H9 (cell line): Measurements from ENCODE around the gene ZNF585A. TPM values are rescaled to one million over a fixed set of nuclear protein-coding genes. Genes with fewer than 3 reads are reported as not detected.
"Not testable (repeated sequence)": the region's sequence is repeated elsewhere in the genome, so short reads cannot be mapped to it uniquely, and the experiment has no call there.

ENCODE experiments used
- DNase-seq: peaks from one replicate; pipeline ENCODE4 v3.0.0-alpha.2; 2017
- H2AFZ ChIP-seq: one replicate; pipeline ENCODE4 v1.6.1; 2013; ENCODE audit warnings: mild to moderate bottlenecking, low read length, control low read depth, moderate library complexity
- H2AK5ac ChIP-seq: 2 replicates; pipeline ENCODE4 v1.6.1; 2013; ENCODE audit warnings: low read length, control low read depth, mixed read lengths; ENCODE audit not compliant: insufficient read length
- H2BK120ac ChIP-seq: one replicate; pipeline ENCODE4 v1.6.1; 2013; ENCODE audit warnings: low read depth, mild to moderate bottlenecking, low read length, control low read depth, inconsistent platforms; ENCODE audit not compliant: poor library complexity, severe bottlenecking
- H2BK12ac ChIP-seq: 2 replicates; pipeline ENCODE4 v1.6.1; 2013; ENCODE audit warnings: low read length, control low read depth, mixed read lengths, low read depth; ENCODE audit not compliant: insufficient read length
- H2BK15ac ChIP-seq: 2 replicates; pipeline ENCODE4 v1.6.1; 2013; ENCODE audit warnings: low read depth, low read length, control low read depth
- H2BK20ac ChIP-seq: one replicate; pipeline ENCODE4 v1.6.1; 2013; ENCODE audit warnings: low read depth, mild to moderate bottlenecking, low read length, control low read depth, inconsistent platforms; ENCODE audit not compliant: poor library complexity, severe bottlenecking
- H2BK5ac ChIP-seq: 2 replicates; pipeline ENCODE4 v1.6.1; 2013; ENCODE audit warnings: low read length, control low read depth, mixed read lengths; ENCODE audit not compliant: insufficient read length
- H3K14ac ChIP-seq: 2 replicates; pipeline ENCODE4 v1.6.1; 2013; ENCODE audit warnings: low read length, control low read depth; ENCODE audit not compliant: insufficient read depth
- H3K18ac ChIP-seq: 2 replicates; pipeline ENCODE4 v1.6.1; 2013; ENCODE audit warnings: low read depth, mild to moderate bottlenecking, mixed read lengths, low read length, control low read depth; ENCODE audit not compliant: insufficient read length
- H3K23ac ChIP-seq: 2 replicates; pipeline ENCODE4 v1.6.1; 2013; ENCODE audit warnings: low read length, control low read depth, mixed read lengths, low read depth; ENCODE audit not compliant: insufficient read length
- H3K23me2 ChIP-seq: 2 replicates; pipeline ENCODE4 v1.6.1; 2013; ENCODE audit warnings: low read depth, mild to moderate bottlenecking, mixed read lengths, low read length, control low read depth; ENCODE audit not compliant: insufficient read length, poor library complexity, severe bottlenecking
- H3K27ac ChIP-seq: 2 replicates; pipeline ENCODE4 v1.5.1; 2013; ENCODE audit warnings: low read length, control low read depth, mixed read lengths, low read depth; ENCODE audit not compliant: insufficient read length
- H3K27me3 ChIP-seq: 2 replicates; pipeline ENCODE4 v1.6.1; 2013; ENCODE audit warnings: low read length, control low read depth, inconsistent platforms; ENCODE audit not compliant: insufficient read depth
- H3K4ac ChIP-seq: 2 replicates; pipeline ENCODE4 v1.6.1; 2013; ENCODE audit warnings: low read depth, mild to moderate bottlenecking, control low read depth, inconsistent platforms, low read length, moderate library complexity
- H3K4me1 ChIP-seq: 2 replicates; pipeline ENCODE4 v1.6.1; 2013; ENCODE audit warnings: low read length, control low read depth, inconsistent platforms; ENCODE audit not compliant: insufficient read depth
- H3K4me2 ChIP-seq: 2 replicates; pipeline ENCODE4 v1.6.1; 2013; ENCODE audit warnings: low read length, control low read depth, mixed read lengths; ENCODE audit not compliant: insufficient read length, insufficient read depth
- H3K56ac ChIP-seq: 2 replicates; pipeline ENCODE4 v1.6.1; 2013; ENCODE audit warnings: low read depth, mild to moderate bottlenecking, mixed read lengths, low read length, control low read depth; ENCODE audit not compliant: insufficient read length
- H3K79me1 ChIP-seq: 2 replicates; pipeline ENCODE4 v1.6.1; 2013; ENCODE audit warnings: low read depth, mild to moderate bottlenecking, moderate library complexity, low read length, control low read depth, inconsistent platforms; ENCODE audit not compliant: insufficient read depth, poor library complexity, severe bottlenecking
- H3K79me2 ChIP-seq: 2 replicates; pipeline ENCODE4 v1.6.1; 2013; ENCODE audit warnings: low read length, control low read depth, inconsistent platforms; ENCODE audit not compliant: insufficient read depth
- H3K9ac ChIP-seq: 2 replicates; pipeline ENCODE4 v1.6.1; 2013; ENCODE audit warnings: low read length, control low read depth, mixed read lengths; ENCODE audit not compliant: insufficient read length; ENCODE audit errors: extremely low read depth
- H3K9me3 ChIP-seq: one replicate; pipeline ENCODE4 v1.6.1; 2013; ENCODE audit warnings: low read depth, low read length, inconsistent platforms; ENCODE audit not compliant: control insufficient read depth
- H3T11ph ChIP-seq: one replicate; pipeline ENCODE4 v1.6.1; 2013; ENCODE audit warnings: mild to moderate bottlenecking, low read length, control low read depth, inconsistent platforms
- H4K20me1 ChIP-seq: one replicate; pipeline ENCODE4 v1.6.1; 2013; ENCODE audit not compliant: control insufficient read depth, insufficient read length, insufficient read depth
- H4K5ac ChIP-seq: 2 replicates; pipeline ENCODE4 v1.6.1; 2013; ENCODE audit warnings: low read depth, mild to moderate bottlenecking, mixed read lengths, low read length, control low read depth; ENCODE audit not compliant: insufficient read length
- H4K8ac ChIP-seq: replicated peaks from 2 replicates; pipeline ENCODE4 v1.6.1; 2013; ENCODE audit warnings: low read length, control low read depth, mixed read lengths, low read depth; ENCODE audit not compliant: insufficient read length
- H4K91ac ChIP-seq: 2 replicates; pipeline ENCODE4 v1.6.1; 2013; ENCODE audit warnings: low read depth, mild to moderate bottlenecking, moderate library complexity, mixed read lengths, low read length, control low read depth; ENCODE audit not compliant: insufficient read length
- H3K27ac Mint-ChIP-seq, 3 experiments: 2 replicates in 2 of 3; 3 replicates in 1 of 3; pipeline ENCODE4 v1.8.0; 2020 to 2021; ENCODE audit warnings: mixed read lengths in 3 of 3, mild to moderate bottlenecking in 1 of 3, moderate library complexity in 1 of 3
- H3K27me3 Mint-ChIP-seq: 2 replicates; pipeline ENCODE4 v1.8.0; 2021; ENCODE audit warnings: low read depth, mild to moderate bottlenecking, moderate library complexity, mixed read lengths
- H3K36me3 Mint-ChIP-seq, 3 experiments: 2 replicates in 2 of 3; 3 replicates in 1 of 3; pipeline ENCODE4 v1.8.0; 2020 to 2021; ENCODE audit warnings: low read depth in 3 of 3, mixed read lengths in 3 of 3; ENCODE audit not compliant: insufficient read depth in 1 of 3
- H3K4me1 Mint-ChIP-seq, 2 experiments: 2 replicates each; pipeline ENCODE4 v1.8.0; 2020; ENCODE audit warnings: mixed read lengths in 2 of 2
- H3K4me3 Mint-ChIP-seq, 2 experiments: 2 replicates in 1 of 2; 3 replicates in 1 of 2; pipeline ENCODE4 v1.8.0; 2020 to 2021; ENCODE audit warnings: mild to moderate bottlenecking in 2 of 2, mixed read lengths in 2 of 2, moderate library complexity in 1 of 2
- H3K9me3 Mint-ChIP-seq, 2 experiments: 2 replicates in 1 of 2; 3 replicates in 1 of 2; pipeline ENCODE4 v1.8.0; 2020; ENCODE audit warnings: mild to moderate bottlenecking in 2 of 2, mixed read lengths in 2 of 2, moderate library complexity in 1 of 2
- CTCF ChIP-seq: fragments of 200-600 bp; sonication (generic); conservative IDR thresholded peaks from 3 replicates; pipeline ENCODE4 v1.8.0; 2021; ENCODE audit warnings: antibody characterized with exemption, mild to moderate bottlenecking
- WGBS: extraction: QIAGEN DNeasy Blood & Tissue Kit; methylation state at CpG from one replicate; pipeline ENCODE4 v1.1.7; 2013; ENCODE audit warnings: missing lambda C conversion rate, low lambda C conversion rate, mixed read lengths; ENCODE audit not compliant: insufficient read length; ENCODE audit errors: extremely low coverage; 5-methylcytosine and 5-hydroxymethylcytosine counted together
- total RNA-seq: library from RNA; stranded (reverse); gene quantifications from 2 replicates; pipeline ENCODE4 v1.2.1, GENCODE V29; 2021

ZNF585A gene
- total RNA-seq, 1 experiment from 2014 or later = 18.3 TPM

DNA sequence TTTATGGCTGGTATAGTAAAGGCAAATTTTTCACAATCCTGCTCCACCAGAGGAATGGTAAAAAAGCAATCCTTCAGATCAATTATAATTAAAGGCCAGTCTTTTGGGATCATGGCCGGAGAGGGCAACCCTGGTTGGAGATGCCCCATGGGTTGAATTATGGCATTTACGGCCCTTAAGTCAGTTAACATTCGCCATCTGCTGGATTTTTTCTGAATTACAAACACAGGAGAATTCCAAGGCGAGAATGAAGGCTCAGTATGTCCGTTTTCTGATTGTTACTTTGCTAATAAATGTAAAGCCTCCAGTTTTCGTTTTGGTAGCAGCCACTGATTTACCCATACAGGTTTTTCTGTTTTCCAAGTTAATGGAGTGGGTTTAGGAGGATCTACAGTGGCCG lies 60.7 kb downstream of the ZNF585A start:
- not testable (repeated sequence) for H3K4me3 Mint-ChIP-seq, H3K4me2 ChIP-seq, H3K4me1 ChIP-seq, H3K4ac ChIP-seq, H4K8ac ChIP-seq, DNase-seq, H2BK120ac ChIP-seq, H3K18ac ChIP-seq, H2AFZ ChIP-seq, H3K27ac ChIP-seq, H4K5ac ChIP-seq, H3K27me3 ChIP-seq, H3K4me1 Mint-ChIP-seq, H3K23ac ChIP-seq, H3K9ac ChIP-seq, H3K27me3 Mint-ChIP-seq, H3K79me2 ChIP-seq, H2BK5ac ChIP-seq, H2BK20ac ChIP-seq, H3K23me2 ChIP-seq, H4K91ac ChIP-seq, H3K14ac ChIP-seq, H3K27ac Mint-ChIP-seq, H2AK5ac ChIP-seq, H4K20me1 ChIP-seq, H3T11ph ChIP-seq, H2BK15ac ChIP-seq, H3K79me1 ChIP-seq, H3K56ac ChIP-seq, H2BK12ac ChIP-seq
- H3K9me3 ChIP-seq = peaks cover 78% of the 10 kb centered on the region
- peaks cover 92 to 98% of the 10 kb centered on the region in 2 experiments for H3K9me3 Mint-ChIP-seq
- no CpG with 5 or more reads among the region's 7 CpGs for whole genome bisulfite sequencing
- TF ChIP-seq CTCF = peak; percentile 61
- H3K36me3 Mint-ChIP-seq = peaks cover 87 to 99% (median 93%) of the 10 kb centered on the region in 3 experiments

- H3K27ac Mint-ChIP-seq, H2AFZ ChIP-seq, H3K56ac ChIP-seq, H3K14ac ChIP-seq, H3K9ac ChIP-seq, H2BK20ac ChIP-seq, H2BK12ac ChIP-seq, H3T11ph ChIP-seq, H3K79me1 ChIP-seq, H3K23me2 ChIP-seq, H3K27me3 Mint-ChIP-seq, H4K5ac ChIP-seq, H2BK120ac ChIP-seq, H3K4me3 Mint-ChIP-seq, H3K18ac ChIP-seq, H4K8ac ChIP-seq, H3K4me2 ChIP-seq, H3K79me2 ChIP-seq, H2BK5ac ChIP-seq, DNase-seq, H3K4ac ChIP-seq, H3K23ac ChIP-seq, H3K27ac ChIP-seq, H4K20me1 ChIP-seq, H2AK5ac ChIP-seq, H4K91ac ChIP-seq, H2BK15ac ChIP-seq, H3K4me1 Mint-ChIP-seq, H3K27me3 ChIP-seq, H3K4me1 ChIP-seq: not testable (repeated sequence)
- peaks cover 48% of the 10 kb centered on the region for H3K9me3 ChIP-seq
- peaks cover 82 to 94% (median 92%) of the 10 kb centered on the region in 3 experiments for H3K36me3 Mint-ChIP-seq
- peaks cover 89 to 91% of the 10 kb centered on the region in 2 experiments for H3K9me3 Mint-ChIP-seq
- no CpG with 5 or more reads among the region's 5 CpGs for WGBS
Measured at GRCh38 chr19:37104135-37104534, 68.4 kb downstream of the ZNF585A start.
